SK-N-SH (cell line): ENCODE measurements around the gene ZHX3. TPM values are rescaled to one million over a fixed set of nuclear protein-coding genes. Genes with fewer than 3 reads are reported as not detected.

Source experiments
- CTCF ChIA-PET: fragments of 300-600, 350-600 bp; formaldehyde crosslinking; extraction: SDS; loops from one replicate; lab custom pipeline; 2021; lab: Yijun Ruan, JAX
- POLR2A ChIA-PET: fragments of 350-600 bp; sonication (Branson Sonifier 250); formaldehyde crosslinking; extraction: SDS; loops from one replicate; lab custom pipeline; 2020; ENCODE audit warnings: antibody characterized with exemption, inconsistent platforms; lab: Yijun Ruan, JAX
- DNase-seq: peaks from one replicate; pipeline ENCODE4 v3.0.0; 2012
- H2AFZ ChIP-seq: fragments of 200-600 bp; sonication (generic); 2 replicates; pipeline ENCODE4 v1.8.1; 2016; ENCODE audit warnings: antibody characterized with exemption, mild to moderate bottlenecking, low read depth
- H3F3A ChIP-seq: fragments of 200-600 bp; sonication (generic); replicated peaks from 2 replicates; pipeline ENCODE3; 2016; ENCODE audit warnings: antibody characterized with exemption, mild to moderate bottlenecking; ENCODE audit not compliant: insufficient read depth
- H3K27ac ChIP-seq, 2 experiments: fragments of 200-500 bp in 1 of 2; fragments of 200-600 bp in 1 of 2; sonication (Bioruptor generic) in 1 of 2; sonication (generic), shearing (Covaris generic) in 1 of 2; 2 replicates each; pipeline versions ENCODE4 v1.5.1 to v1.6.1; 2014 to 2016; ENCODE audit warnings: low read depth in 2 of 2, inconsistent platforms in 1 of 2, low read length in 1 of 2, mild to moderate bottlenecking in 1 of 2, mixed read lengths in 1 of 2
- H3K27me3 ChIP-seq: fragments of 200-600 bp; sonication (generic), shearing (Covaris generic); 2 replicates; pipeline ENCODE4 v1.6.1; 2016; ENCODE audit warnings: mixed run types; ENCODE audit not compliant: insufficient read depth
- H3K36me3 ChIP-seq, 2 experiments: fragments of 200-500 bp in 1 of 2; fragments of 200-600 bp in 1 of 2; sonication (Bioruptor generic) in 1 of 2; sonication (generic) in 1 of 2; replicated peaks in 1 of 2; 2 replicates each; pipeline versions ENCODE3 to v1.5.1; 2014 to 2016; ENCODE audit warnings: low read length in 1 of 2, mild to moderate bottlenecking in 1 of 2; ENCODE audit not compliant: insufficient read depth in 2 of 2, control insufficient read depth in 1 of 2
- H3K4me1 ChIP-seq, 2 experiments: fragments of 200-500 bp in 1 of 2; fragments of 200-600 bp in 1 of 2; sonication (Bioruptor generic) in 1 of 2; sonication (generic), shearing (Covaris generic) in 1 of 2; 2 replicates each; pipeline versions ENCODE4 v1.5.1 to v1.6.1; 2014 to 2016; ENCODE audit warnings: low read depth in 1 of 2, low read length in 1 of 2, mixed run types in 1 of 2; ENCODE audit not compliant: insufficient read depth in 2 of 2, control insufficient read depth in 1 of 2
- H3K4me2 ChIP-seq: fragments of 200-600 bp; sonication (generic), shearing (Covaris generic); 2 replicates; pipeline ENCODE4 v1.6.1; 2017; ENCODE audit warnings: mixed run types
- H3K4me3 ChIP-seq, 2 experiments: fragments of 200-500 bp in 1 of 2; fragments of 200-600 bp in 1 of 2; sonication (Bioruptor generic) in 1 of 2; sonication (generic), shearing (Covaris generic) in 1 of 2; 2 replicates each; pipeline versions ENCODE4 v1.5.1 to v1.8.1; 2014 to 2016; ENCODE audit warnings: low read depth in 2 of 2, inconsistent platforms in 1 of 2, low read length in 1 of 2, mild to moderate bottlenecking in 1 of 2, mixed read lengths in 1 of 2, moderate library complexity in 1 of 2
- H3K79me2 ChIP-seq: fragments of 200-600 bp; sonication (generic); 2 replicates; pipeline ENCODE4 v1.8.1; 2017; ENCODE audit warnings: mild to moderate bottlenecking; ENCODE audit not compliant: insufficient read depth
- H3K9ac ChIP-seq: fragments of 200-600 bp; sonication (generic); 2 replicates; pipeline ENCODE4 v1.6.1; 2017; ENCODE audit warnings: mixed run types
- H3K9me2 ChIP-seq: fragments of 200-600 bp; sonication (generic); 2 replicates; pipeline ENCODE4 v1.6.1; 2017; ENCODE audit warnings: mixed run types
- H3K9me3 ChIP-seq: fragments of 200-600 bp; sonication (generic); 2 replicates; pipeline ENCODE4 v1.6.1; 2017; ENCODE audit warnings: mixed run types, mild to moderate bottlenecking, moderate library complexity
- H4K20me1 ChIP-seq: fragments of 200-600 bp; sonication (generic); 2 replicates; pipeline ENCODE4 v1.6.1; 2017; ENCODE audit warnings: mild to moderate bottlenecking, mixed run types; ENCODE audit not compliant: insufficient read depth
- CHD2 ChIP-seq: fragments of 150-350 bp; IDR thresholded peaks from 2 replicates; pipeline ENCODE4 v1.6.1; 2018; ENCODE audit warnings: low read length; ENCODE audit not compliant: partially characterized antibody
- EZH2phosphoT487 ChIP-seq: fragments of 200-600 bp; sonication (generic); IDR thresholded peaks from 2 replicates; pipeline ENCODE4 v1.6.1; 2017; ENCODE audit warnings: low read depth, mixed run types, mild to moderate bottlenecking, antibody characterized with exemption, moderate library complexity, borderline replicate concordance
- FOSL2 ChIP-seq: IDR thresholded peaks from 2 replicates; pipeline ENCODE4 v1.4.0; 2012; ENCODE audit warnings: low read depth, mild to moderate bottlenecking, moderate library complexity, borderline replicate concordance
- FOXJ3 ChIP-seq: sonication (generic); formaldehyde crosslinking; IDR thresholded peaks from 2 replicates; pipeline ENCODE4 v1.5.1; 2020; ENCODE audit warnings: mild to moderate bottlenecking, missing genetic modification reagents
- FOXM1 ChIP-seq: IDR thresholded peaks from 2 replicates; pipeline ENCODE4 v1.4.0; 2012; ENCODE audit warnings: low read depth, mild to moderate bottlenecking
- GABPA ChIP-seq: IDR thresholded peaks from 2 replicates; pipeline ENCODE4 v1.4.0; 2012; ENCODE audit warnings: low read depth, mild to moderate bottlenecking
- GATA2 ChIP-seq: sonication (generic); formaldehyde crosslinking; IDR thresholded peaks from 2 replicates; pipeline ENCODE4 v1.5.0; 2020; ENCODE audit warnings: mild to moderate bottlenecking, missing genetic modification reagents
- IRF3 ChIP-seq: fragments of 150-350 bp; IDR thresholded peaks from 2 replicates; pipeline ENCODE4 v1.6.1; 2016; ENCODE audit warnings: mild to moderate bottlenecking, low read depth, low read length
- MEF2A ChIP-seq: IDR thresholded peaks from 2 replicates; pipeline ENCODE4 v1.4.0; 2012; ENCODE audit warnings: low read depth, borderline replicate concordance
- MXI1 ChIP-seq: IDR thresholded peaks from 2 replicates; pipeline ENCODE4 v1.6.1; 2012; ENCODE audit warnings: mild to moderate bottlenecking, low read depth, low read length, improper control_type of control experiment
- NRF1 ChIP-seq: IDR thresholded peaks from 2 replicates; pipeline ENCODE4 v1.6.1; 2012; ENCODE audit warnings: low read depth, mild to moderate bottlenecking, low read length
- POLR2AphosphoS5 ChIP-seq: IDR thresholded peaks from 2 replicates; pipeline ENCODE4 v1.6.1; 2012; ENCODE audit warnings: low read depth, low read length
- RFX5 ChIP-seq: IDR thresholded peaks from 2 replicates; pipeline ENCODE4 v1.6.1; 2012; ENCODE audit warnings: mild to moderate bottlenecking, improper control_type of control experiment, low read length
- RXRA ChIP-seq: IDR thresholded peaks from 2 replicates; pipeline ENCODE4 v1.4.0; 2012; ENCODE audit warnings: low read depth, mild to moderate bottlenecking, borderline replicate concordance
- SIN3A ChIP-seq: IDR thresholded peaks from 2 replicates; pipeline ENCODE4 v1.6.1; 2012; ENCODE audit warnings: low read depth, mild to moderate bottlenecking, low read length, moderate library complexity, borderline replicate concordance
- SMC3 ChIP-seq: IDR thresholded peaks from 2 replicates; pipeline ENCODE4 v1.6.1; 2012; ENCODE audit warnings: low read depth, low read length, improper control_type of control experiment
- TAF1 ChIP-seq: IDR thresholded peaks from 2 replicates; pipeline ENCODE4 v1.6.1; 2012; ENCODE audit warnings: low read depth, mild to moderate bottlenecking, low read length, moderate library complexity, borderline replicate concordance
- TEAD4 ChIP-seq: IDR thresholded peaks from 2 replicates; pipeline ENCODE4 v1.4.0; 2012; ENCODE audit warnings: mild to moderate bottlenecking, borderline replicate concordance; ENCODE audit not compliant: insufficient read depth
- WGBS: methylation state at CpG from one replicate; pipeline ENCODE4 v1.1.6; 2017; ENCODE audit warnings: low lambda C conversion rate; 5-methylcytosine and 5-hydroxymethylcytosine counted together
- polyA plus RNA-seq, 3 experiments: library from polyadenylated mRNA; depleted of rRNA; stranded (reverse); fragments of >200 nt; gene quantifications; 2 replicates each; pipeline ENCODE4 v1.2.3, GENCODE V29; 2012
- TF ChIP-seq, protein P1 (sequence below): IDR thresholded peaks from 2 replicates; pipeline ENCODE4; 2012
- TF ChIP-seq, protein P2 (sequence below): IDR thresholded peaks from 2 replicates; pipeline ENCODE4 v1.6.1; 2012; ENCODE audit warnings: mild to moderate bottlenecking, low read depth, low read length, moderate library complexity
- TF ChIP-seq, protein P3 (sequence below): IDR thresholded peaks from 2 replicates; pipeline ENCODE4 v1.4.0; 2012; ENCODE audit warnings: low read depth, borderline replicate concordance

ZHX3 gene
- polyA plus RNA-seq, 1 of the 3 experiments (the other 2 are of a cell fraction) = 6.0 TPM

DNA sequence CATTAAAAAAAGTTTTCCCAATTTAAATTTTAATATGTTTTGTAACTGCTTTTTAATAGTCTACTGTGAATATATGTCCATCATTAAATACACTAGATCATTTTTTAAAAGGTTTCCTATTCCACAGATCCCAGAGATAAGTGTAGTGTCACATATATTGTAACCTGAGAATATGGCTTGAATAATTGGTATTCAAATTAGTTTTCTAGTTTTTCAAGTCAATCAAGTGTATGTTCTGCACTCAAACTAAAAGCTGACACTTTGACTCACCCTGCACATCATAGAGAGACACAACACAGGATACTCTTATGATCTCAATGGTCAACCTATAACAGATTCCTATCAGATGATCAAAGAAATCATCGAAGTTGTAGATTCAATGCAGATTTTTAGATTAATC, 49.1 kb downstream of the ZHX3 start:
- no peaks in the 10 kb centered on the region for H3K9me3 ChIP-seq
- H3K9ac ChIP-seq = no peak overlapping the region
- H3K4me1 ChIP-seq = no peaks in the 10 kb centered on the region; a peak in 1 of 4 replicates
- no peak overlapping the region for H3K4me3 ChIP-seq
- peaks cover 3 to 9% of the 10 kb centered on the region in 2 experiments for H3K36me3 ChIP-seq
- H3K27ac ChIP-seq = no peak overlapping the region
- H3K9me2 ChIP-seq = no peaks in the 10 kb centered on the region
- no peak overlapping the region for H3K4me2 ChIP-seq
- H3F3A ChIP-seq = peaks cover 6% of the 10 kb centered on the region
- H2AFZ ChIP-seq = no peak overlapping the region
- WGBS = 59% methylated on average over 1 of the region's 1 CpG
- no peak for DNase-seq
- no peaks in the 10 kb centered on the region for H3K27me3 ChIP-seq
- H3K79me2 ChIP-seq = peaks cover 14% of the 10 kb centered on the region; the same call in 1 of the 2 replicates
- no peaks in the 10 kb centered on the region for H4K20me1 ChIP-seq
- POLR2A ChIA-PET = no interaction called here
- TF ChIP-seq, protein P1, sequence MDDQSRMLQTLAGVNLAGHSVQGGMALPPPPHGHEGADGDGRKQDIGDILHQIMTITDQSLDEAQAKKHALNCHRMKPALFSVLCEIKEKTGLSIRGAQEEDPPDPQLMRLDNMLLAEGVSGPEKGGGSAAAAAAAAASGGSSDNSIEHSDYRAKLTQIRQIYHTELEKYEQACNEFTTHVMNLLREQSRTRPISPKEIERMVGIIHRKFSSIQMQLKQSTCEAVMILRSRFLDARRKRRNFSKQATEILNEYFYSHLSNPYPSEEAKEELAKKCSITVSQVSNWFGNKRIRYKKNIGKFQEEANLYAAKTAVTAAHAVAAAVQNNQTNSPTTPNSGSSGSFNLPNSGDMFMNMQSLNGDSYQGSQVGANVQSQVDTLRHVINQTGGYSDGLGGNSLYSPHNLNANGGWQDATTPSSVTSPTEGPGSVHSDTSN = no peak
- TF ChIP-seq GATA2 = no peak
- no peak for TF ChIP-seq IRF3
- no peak for TF ChIP-seq NRF1
- no peak for TF ChIP-seq SMC3
- TF ChIP-seq FOXM1 = no peak
- CTCF ChIA-PET = no interaction called here

DNA sequence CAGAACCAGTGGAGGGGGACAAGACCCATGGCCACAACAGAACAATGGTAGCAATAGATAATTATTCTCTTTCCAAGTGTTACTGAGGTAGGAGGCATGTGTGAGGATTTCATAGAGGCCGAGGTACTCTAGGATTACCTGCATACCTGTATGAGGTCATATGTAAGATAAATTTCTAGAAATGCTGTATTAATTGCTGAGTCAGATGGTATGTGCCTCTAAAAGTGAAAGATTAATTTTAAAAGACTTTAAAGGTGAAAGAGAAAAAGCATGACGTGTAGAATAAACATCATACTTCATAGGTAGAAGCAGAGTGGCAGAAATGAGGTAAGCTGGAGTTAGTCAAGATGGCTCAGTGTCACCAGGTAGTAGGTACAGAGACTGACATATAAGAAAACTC, 51.6 kb downstream of the ZHX3 start:
- ChIA-PET POLR2A (no interaction called here), CTCF (interaction anchor here (0.6 to 0.9 kb wide), 2 partner anchors 8 to 146 kb away, joined by 3 read pairs; no protein-coding TSS in a partner anchor)
- no peak overlapping the region for H2AFZ ChIP-seq
- WGBS = 85% methylated on average over 2 of the region's 2 CpGs
- H3K9ac ChIP-seq = no peak overlapping the region
- H3K9me2 ChIP-seq = no peaks in the 10 kb centered on the region
- H3K4me3 ChIP-seq = no peak overlapping the region
- no peaks in the 10 kb centered on the region for H3F3A ChIP-seq
- H3K36me3 ChIP-seq = peaks cover 3 to 9% of the 10 kb centered on the region in 2 experiments
- no peak for TF ChIP-seq POLR2AphosphoS5
- no peak for TF ChIP-seq RXRA
- TF ChIP-seq FOSL2 = no peak
- no peak for TF ChIP-seq GABPA
- TF ChIP-seq MEF2A = no peak
- TF ChIP-seq TEAD4 = no peak
- no peak for TF ChIP-seq NRF1
- no peak for TF ChIP-seq CHD2
- no peak for TF ChIP-seq GATA2
- TF ChIP-seq FOXJ3 = no peak
- TF ChIP-seq RFX5 = no peak
- TF ChIP-seq SIN3A = no peak
- TF ChIP-seq EZH2phosphoT487 = no peak
- TF ChIP-seq, protein P2, sequence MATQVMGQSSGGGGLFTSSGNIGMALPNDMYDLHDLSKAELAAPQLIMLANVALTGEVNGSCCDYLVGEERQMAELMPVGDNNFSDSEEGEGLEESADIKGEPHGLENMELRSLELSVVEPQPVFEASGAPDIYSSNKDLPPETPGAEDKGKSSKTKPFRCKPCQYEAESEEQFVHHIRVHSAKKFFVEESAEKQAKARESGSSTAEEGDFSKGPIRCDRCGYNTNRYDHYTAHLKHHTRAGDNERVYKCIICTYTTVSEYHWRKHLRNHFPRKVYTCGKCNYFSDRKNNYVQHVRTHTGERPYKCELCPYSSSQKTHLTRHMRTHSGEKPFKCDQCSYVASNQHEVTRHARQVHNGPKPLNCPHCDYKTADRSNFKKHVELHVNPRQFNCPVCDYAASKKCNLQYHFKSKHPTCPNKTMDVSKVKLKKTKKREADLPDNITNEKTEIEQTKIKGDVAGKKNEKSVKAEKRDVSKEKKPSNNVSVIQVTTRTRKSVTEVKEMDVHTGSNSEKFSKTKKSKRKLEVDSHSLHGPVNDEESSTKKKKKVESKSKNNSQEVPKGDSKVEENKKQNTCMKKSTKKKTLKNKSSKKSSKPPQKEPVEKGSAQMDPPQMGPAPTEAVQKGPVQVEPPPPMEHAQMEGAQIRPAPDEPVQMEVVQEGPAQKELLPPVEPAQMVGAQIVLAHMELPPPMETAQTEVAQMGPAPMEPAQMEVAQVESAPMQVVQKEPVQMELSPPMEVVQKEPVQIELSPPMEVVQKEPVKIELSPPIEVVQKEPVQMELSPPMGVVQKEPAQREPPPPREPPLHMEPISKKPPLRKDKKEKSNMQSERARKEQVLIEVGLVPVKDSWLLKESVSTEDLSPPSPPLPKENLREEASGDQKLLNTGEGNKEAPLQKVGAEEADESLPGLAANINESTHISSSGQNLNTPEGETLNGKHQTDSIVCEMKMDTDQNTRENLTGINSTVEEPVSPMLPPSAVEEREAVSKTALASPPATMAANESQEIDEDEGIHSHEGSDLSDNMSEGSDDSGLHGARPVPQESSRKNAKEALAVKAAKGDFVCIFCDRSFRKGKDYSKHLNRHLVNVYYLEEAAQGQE = no peak
- no peak for TF ChIP-seq MXI1
- no peak for TF ChIP-seq TAF1
- TF ChIP-seq, protein P3, sequence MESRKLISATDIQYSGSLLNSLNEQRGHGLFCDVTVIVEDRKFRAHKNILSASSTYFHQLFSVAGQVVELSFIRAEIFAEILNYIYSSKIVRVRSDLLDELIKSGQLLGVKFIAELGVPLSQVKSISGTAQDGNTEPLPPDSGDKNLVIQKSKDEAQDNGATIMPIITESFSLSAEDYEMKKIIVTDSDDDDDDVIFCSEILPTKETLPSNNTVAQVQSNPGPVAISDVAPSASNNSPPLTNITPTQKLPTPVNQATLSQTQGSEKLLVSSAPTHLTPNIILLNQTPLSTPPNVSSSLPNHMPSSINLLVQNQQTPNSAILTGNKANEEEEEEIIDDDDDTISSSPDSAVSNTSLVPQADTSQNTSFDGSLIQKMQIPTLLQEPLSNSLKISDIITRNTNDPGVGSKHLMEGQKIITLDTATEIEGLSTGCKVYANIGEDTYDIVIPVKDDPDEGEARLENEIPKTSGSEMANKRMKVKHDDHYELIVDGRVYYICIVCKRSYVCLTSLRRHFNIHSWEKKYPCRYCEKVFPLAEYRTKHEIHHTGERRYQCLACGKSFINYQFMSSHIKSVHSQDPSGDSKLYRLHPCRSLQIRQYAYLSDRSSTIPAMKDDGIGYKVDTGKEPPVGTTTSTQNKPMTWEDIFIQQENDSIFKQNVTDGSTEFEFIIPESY = no peak
- H3K4me1 ChIP-seq = no peaks in the 10 kb centered on the region; a peak in 1 of 4 replicates
- no peaks in the 10 kb centered on the region for H3K27me3 ChIP-seq
- H3K27ac ChIP-seq = no peak overlapping the region
- peaks cover 1% of the 10 kb centered on the region; the same call in 1 of the 2 replicates for H3K79me2 ChIP-seq
- H3K9me3 ChIP-seq = no peaks in the 10 kb centered on the region
- H3K4me2 ChIP-seq = no peak overlapping the region
- DNase-seq = no peak
- H4K20me1 ChIP-seq = no peaks in the 10 kb centered on the region
